Astrocyte of the cerebellum (primary cell): Measurements from ENCODE around the gene VPS13C.

Experiments
- DNase-seq: peaks from one replicate; pipeline ENCODE4 v3.0.0-alpha.2; 2011; ENCODE audit warnings: low read depth
- H3K4me3 ChIP-seq: 2 replicates; pipeline ENCODE4 v1.5.1; 2011; ENCODE audit warnings: mild to moderate bottlenecking, low read depth, low read length, moderate library complexity
- CTCF ChIP-seq: IDR thresholded peaks from 2 replicates; pipeline ENCODE4 v1.5.1; 2012; ENCODE audit warnings: low read length, low read depth, moderate library complexity, mild to moderate bottlenecking; ENCODE audit errors: missing control alignments
- in situ Hi-C: cut with HindIII; loops from 2 replicates; pipeline ENCODE4 v1.10.0; 2017; ENCODE audit warnings: low sequenced_read_pairs

VPS13C gene

GRCh38 chr15:62058327-62059028, 1.8 kb downstream of the VPS13C start:
- TF ChIP-seq CTCF = no peak
- H3K4me3 ChIP-seq = no peak overlapping the region
- in situ Hi-C loops = no loop called here

GRCh38 chr15:62057341-62057980, 2.8 kb downstream of the VPS13C start:
- in situ Hi-C loops = no loop called here
- DNase-seq = no peak

More at GRCh38 chr15:62058327-62059028, 1.8 kb downstream of the VPS13C start:
- DNase-seq = no peak

GRCh38 chr15:62054979-62055378, 5.3 kb downstream of the VPS13C start:
- in situ Hi-C loops = no loop called here
- DNase-seq = no peak
- no peak for TF ChIP-seq CTCF
- no peak overlapping the region for H3K4me3 ChIP-seq

More at GRCh38 chr15:62057341-62057980, 2.8 kb downstream of the VPS13C start:
- H3K4me3 ChIP-seq = no peak overlapping the region
- TF ChIP-seq CTCF = no peak

GRCh38 chr15:62053439-62054085, 6.7 kb downstream of the VPS13C start:
- H3K4me3 ChIP-seq = no peak overlapping the region
- TF ChIP-seq CTCF = no peak
- in situ Hi-C loops = no loop called here
- DNase-seq = no peak

- no peak for DNase-seq
- no peak for TF ChIP-seq CTCF
- in situ Hi-C loops = no loop called here
- no peak overlapping the region for H3K4me3 ChIP-seq
Measured at GRCh38 chr15:62052713-62053112, 7.5 kb downstream of the VPS13C start.

- no peak for DNase-seq
- in situ Hi-C loops = no loop called here
- TF ChIP-seq CTCF = no peak
- no peak overlapping the region for H3K4me3 ChIP-seq
Measured at GRCh38 chr15:62051166-62051565, 9.1 kb downstream of the VPS13C start.
